Activated CD8-positive, alpha-beta memory T cell treated with anti-CD3 and anti-CD28 coated beads, Interleukin-2, amount 10 ng/mL, durations not matched to agents 7 days and 5 days (primary cell): Measurements from ENCODE around the gene SMAD7. TPM values are rescaled to one million over a fixed set of nuclear protein-coding genes. Genes with fewer than 3 reads are reported as not detected.
A peak's percentile ranks its signal among the peaks of the same experiment; 100 is the strongest.

Source experiments
- ATAC-seq: fragments of 150-1000 bp; cut with Tn5 transposase; one replicate; pipeline ENCODE4 v1.10.0; 2021; ENCODE audit warnings: moderate library complexity
- CTCF ChIA-PET: fragments of 350-600 bp; sonication (Branson Sonifier 250); formaldehyde crosslinking; loops from one replicate; lab custom pipeline; 2021; ENCODE audit warnings: antibody characterized with exemption; lab: Charles Lee
- DNase-seq: peaks from one replicate; pipeline ENCODE4 v3.0.0-alpha.2; 2020
- H3K27ac Mint-ChIP-seq: one replicate; pipeline ENCODE4 v1.8.0; 2021; ENCODE audit warnings: mild to moderate bottlenecking, mixed read lengths
- H3K27me3 Mint-ChIP-seq: one replicate; pipeline ENCODE4 v1.8.0; 2021; ENCODE audit warnings: mixed read lengths
- H3K36me3 Mint-ChIP-seq: one replicate; pipeline ENCODE4 v1.8.0; 2021; ENCODE audit warnings: mild to moderate bottlenecking, mixed read lengths
- H3K4me1 Mint-ChIP-seq: one replicate; pipeline ENCODE4 v1.8.0; 2021; ENCODE audit warnings: mixed read lengths
- H3K4me3 Mint-ChIP-seq: one replicate; pipeline ENCODE4 v1.8.0; 2021; ENCODE audit warnings: mild to moderate bottlenecking, moderate library complexity, mixed read lengths
- H3K9me3 Mint-ChIP-seq: one replicate; pipeline ENCODE4 v1.8.0; 2022; ENCODE audit warnings: low read depth, mixed read lengths
- total RNA-seq, 2 experiments: library from RNA; stranded (reverse); gene quantifications; one replicate each; pipeline ENCODE4 v1.2.3, GENCODE V29; 2021

SMAD7 gene
- total RNA-seq, 2 experiments from 2014 or later = 18.5 to 29.3 TPM

GRCh38 chr18:48901145-48902022 lies 49.4 kb downstream of the SMAD7 start:
- peaks cover 4% of the 10 kb centered on the region for H3K9me3 Mint-ChIP-seq
- DNase-seq (no peak), ATAC-seq (no peak)
- CTCF ChIA-PET = interaction anchor here (1.2 kb wide), 1 partner anchor 237 kb away, joined by 3 read pairs; no protein-coding TSS in a partner anchor
- H3K36me3 Mint-ChIP-seq = peaks cover 9% of the 10 kb centered on the region
- H3K27ac Mint-ChIP-seq = no peak overlapping the region
- peaks cover 4% of the 10 kb centered on the region for H3K27me3 Mint-ChIP-seq
- H3K4me3 Mint-ChIP-seq = no peak overlapping the region
- H3K4me1 Mint-ChIP-seq = peaks cover 14% of the 10 kb centered on the region

DNA sequence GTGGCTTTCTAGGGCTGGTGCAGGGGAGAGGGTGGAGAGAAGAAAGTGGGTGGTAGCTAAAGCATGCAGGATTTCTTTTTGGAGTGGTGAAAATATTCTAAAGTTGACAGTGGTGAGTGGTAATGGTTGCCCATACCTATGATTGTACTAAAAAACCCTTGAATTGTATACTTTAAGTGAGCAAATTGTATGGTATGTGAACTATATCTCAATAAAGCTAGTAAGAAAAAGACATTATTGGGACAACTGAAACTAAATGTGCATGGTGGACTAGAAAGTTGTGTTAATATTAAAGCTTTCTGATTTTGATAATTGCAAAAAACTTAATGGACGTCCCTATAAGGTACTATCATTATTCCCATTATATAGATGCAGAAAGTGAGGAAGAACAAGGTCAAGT lies 50.3 kb downstream of the SMAD7 start:
- Mint-ChIP-seq H3K4me3 (no peak overlapping the region), H3K9me3 (peaks cover 4% of the 10 kb centered on the region), H3K27ac (no peak overlapping the region), H3K27me3 (peaks cover 3% of the 10 kb centered on the region), H3K36me3 (peaks cover 7% of the 10 kb centered on the region), H3K4me1 (peaks cover 16% of the 10 kb centered on the region)
- DNase-seq (no peak), ATAC-seq (no peak)
- CTCF ChIA-PET = interaction anchor here (1.2 kb wide), 1 partner anchor 236 kb away, joined by 3 read pairs; no protein-coding TSS in a partner anchor

GRCh38 chr18:48899558-48900174 lies 51.1 kb downstream of the SMAD7 start:
- ATAC-seq (no peak), DNase-seq (no peak)
- Mint-ChIP-seq H3K4me1 (peaks cover 16% of the 10 kb centered on the region), H3K9me3 (peaks cover 2% of the 10 kb centered on the region), H3K36me3 (peaks cover 5% of the 10 kb centered on the region), H3K4me3 (no peak overlapping the region), H3K27ac (no peak overlapping the region), H3K27me3 (no peaks in the 10 kb centered on the region)
- CTCF ChIA-PET = no interaction called here

DNA sequence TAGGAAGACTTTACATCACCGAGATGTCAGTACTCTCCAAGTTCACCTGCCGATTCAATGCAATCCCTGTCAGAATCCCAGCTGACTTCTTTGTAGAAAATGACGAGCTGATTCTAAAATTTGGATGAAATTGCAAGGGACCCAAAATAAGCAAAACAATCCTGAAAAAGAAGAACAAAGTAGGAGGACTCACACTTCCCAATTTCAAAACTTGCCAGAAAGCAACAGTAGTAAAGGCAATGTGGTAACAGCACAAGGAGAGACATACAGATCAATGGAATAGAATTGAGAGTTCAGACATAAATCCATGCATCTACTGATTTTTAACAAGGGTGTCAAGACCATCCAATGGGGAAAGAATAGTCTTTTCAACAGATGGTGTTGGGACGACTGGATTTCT lies 52.2 kb downstream of the SMAD7 start:
- no peaks in the 10 kb centered on the region for H3K9me3 Mint-ChIP-seq
- CTCF ChIA-PET = no interaction called here
- ATAC-seq = no peak

GRCh38 chr18:48897531-48897930 lies 53.2 kb downstream of the SMAD7 start:
- no peaks in the 10 kb centered on the region for H3K9me3 Mint-ChIP-seq
- H3K4me1 Mint-ChIP-seq = peaks cover 16% of the 10 kb centered on the region
- H3K4me3 Mint-ChIP-seq = no peak overlapping the region
- no peak for DNase-seq
- H3K27me3 Mint-ChIP-seq = no peaks in the 10 kb centered on the region
- H3K27ac Mint-ChIP-seq = no peak overlapping the region
- CTCF ChIA-PET = interaction anchor here (1.1 kb wide), 2 partner anchors 17 to 27 kb away, joined by 3 read pairs; no protein-coding TSS in a partner anchor
- ATAC-seq = no peak
- H3K36me3 Mint-ChIP-seq = peaks cover 2% of the 10 kb centered on the region

More for the DNA sequence above, 52.2 kb downstream of the SMAD7 start:
- no peak for DNase-seq
- Mint-ChIP-seq H3K4me3 (no peak overlapping the region), H3K36me3 (peaks cover 2% of the 10 kb centered on the region), H3K27me3 (no peaks in the 10 kb centered on the region), H3K27ac (no peak overlapping the region), H3K4me1 (peaks cover 16% of the 10 kb centered on the region)

GRCh38 chr18:48896875-48897511 lies 53.8 kb downstream of the SMAD7 start:
- peak; percentile 30 for ATAC-seq
- Mint-ChIP-seq H3K4me1 (peaks cover 16% of the 10 kb centered on the region), H3K36me3 (peaks cover 2% of the 10 kb centered on the region), H3K4me3 (no peak overlapping the region), H3K27ac (no peak overlapping the region), H3K27me3 (no peaks in the 10 kb centered on the region), H3K9me3 (no peaks in the 10 kb centered on the region)
- CTCF ChIA-PET = interaction anchor here (1.1 kb wide), 2 partner anchors 16 to 27 kb away, joined by 3 read pairs; no protein-coding TSS in a partner anchor
- peak; percentile 45 for DNase-seq

- Mint-ChIP-seq H3K9me3 (no peaks in the 10 kb centered on the region), H3K36me3 (peaks cover 2% of the 10 kb centered on the region)
- CTCF ChIA-PET = no interaction called here
These were observed 54.4 kb downstream of the SMAD7 start for GRCh38 chr18:48896326-48896874.

DNA sequence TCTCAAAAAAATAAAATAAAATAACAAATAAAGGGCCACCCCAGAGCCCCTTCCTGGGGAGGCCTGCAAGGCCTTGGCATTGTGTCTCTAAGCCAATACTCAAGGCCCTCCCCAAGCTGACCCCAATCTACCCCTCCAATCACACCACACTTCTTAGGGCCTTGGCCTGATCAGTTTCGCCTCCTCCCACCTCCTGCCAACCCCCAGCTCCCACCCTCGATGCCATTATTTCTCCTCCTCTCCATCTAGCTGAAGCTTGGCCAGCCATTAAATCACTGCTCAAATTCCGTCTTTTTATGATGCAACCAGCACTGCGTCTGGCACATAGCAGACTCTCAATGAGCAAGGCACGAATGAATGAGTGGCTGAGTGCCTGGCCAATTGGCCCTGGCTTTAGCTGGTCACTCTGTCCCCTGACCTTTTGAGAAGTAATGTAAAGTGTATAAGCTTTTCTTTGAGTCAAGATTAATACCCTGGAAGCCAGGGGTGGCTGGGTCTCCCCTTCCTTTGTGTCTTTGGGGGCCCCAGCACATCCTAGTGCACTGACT lies 55.9 kb downstream of the SMAD7 start:
- H3K4me1 Mint-ChIP-seq = peaks cover 11% of the 10 kb centered on the region
- no peak for ATAC-seq
- no peak overlapping the region for H3K27ac Mint-ChIP-seq
- CTCF ChIA-PET = no interaction called here
- peaks cover 1% of the 10 kb centered on the region for H3K36me3 Mint-ChIP-seq
- no peak overlapping the region for H3K4me3 Mint-ChIP-seq
- H3K27me3 Mint-ChIP-seq = no peaks in the 10 kb centered on the region
- no peak for DNase-seq
- no peaks in the 10 kb centered on the region for H3K9me3 Mint-ChIP-seq

More at GRCh38 chr18:48896326-48896874, 54.4 kb downstream of the SMAD7 start:
- Mint-ChIP-seq H3K4me3 (no peak overlapping the region), H3K27me3 (no peaks in the 10 kb centered on the region), H3K4me1 (peaks cover 16% of the 10 kb centered on the region), H3K27ac (no peak overlapping the region)
- ATAC-seq (no peak), DNase-seq (no peak)

- DNase-seq = no peak
These were observed 56.9 kb downstream of the SMAD7 start for GRCh38 chr18:48893608-48894600.

GRCh38 chr18:48893061-48893607 lies 57.6 kb downstream of the SMAD7 start:
- ATAC-seq (no peak), DNase-seq (no peak)
- Mint-ChIP-seq H3K27ac (no peak overlapping the region), H3K36me3 (no peaks in the 10 kb centered on the region), H3K4me1 (peaks cover 7% of the 10 kb centered on the region), H3K27me3 (no peaks in the 10 kb centered on the region), H3K9me3 (no peaks in the 10 kb centered on the region), H3K4me3 (no peak overlapping the region)
- CTCF ChIA-PET = no interaction called here

More at GRCh38 chr18:48893608-48894600, 56.9 kb downstream of the SMAD7 start:
- CTCF ChIA-PET = no interaction called here
- H3K36me3 Mint-ChIP-seq = no peaks in the 10 kb centered on the region
- H3K27ac Mint-ChIP-seq = no peak overlapping the region
- no peaks in the 10 kb centered on the region for H3K9me3 Mint-ChIP-seq
- peaks cover 7% of the 10 kb centered on the region for H3K4me1 Mint-ChIP-seq
- no peak overlapping the region for H3K4me3 Mint-ChIP-seq
- ATAC-seq = no peak
- H3K27me3 Mint-ChIP-seq = no peaks in the 10 kb centered on the region

- ATAC-seq = no peak
These were observed 58.5 kb downstream of the SMAD7 start for GRCh38 chr18:48892146-48892855.

More at GRCh38 chr18:48892146-48892855, 58.5 kb downstream of the SMAD7 start:
- Mint-ChIP-seq H3K9me3 (no peaks in the 10 kb centered on the region), H3K4me1 (peaks cover 7% of the 10 kb centered on the region), H3K4me3 (no peak overlapping the region), H3K27me3 (no peaks in the 10 kb centered on the region), H3K27ac (no peak overlapping the region), H3K36me3 (no peaks in the 10 kb centered on the region)
- no peak for DNase-seq
- CTCF ChIA-PET = interaction anchor here (1.5 kb wide), 1 partner anchor 115 kb away, joined by 3 read pairs; no protein-coding TSS in a partner anchor
